Stimulated activated CD4-positive, alpha-beta T cell treated with anti-CD3 and anti-CD28 coated beads, TNF-alpha, amount 100 ng/mL, for 4 hours (primary cell): ENCODE results near the gene DENND1A.

Experiments used
- DNase-seq, 3 experiments: peaks; one replicate each; pipeline ENCODE4 v3.0.0-alpha.2; 2020; ENCODE audit warnings: low read depth in 3 of 3

DENND1A gene

GRCh38 chr9:123684393-123685149, 245.4 kb downstream of the DENND1A start:
- DNase-seq = no peak

GRCh38 chr9:123682746-123683145, 247.2 kb downstream of the DENND1A start:
- DNase-seq = no peak

GRCh38 chr9:123680352-123680751, 249.6 kb downstream of the DENND1A start:
- no peak for DNase-seq

- DNase-seq = no peak
These were observed 250.5 kb downstream of the DENND1A start for GRCh38 chr9:123679330-123679987.

DNA sequence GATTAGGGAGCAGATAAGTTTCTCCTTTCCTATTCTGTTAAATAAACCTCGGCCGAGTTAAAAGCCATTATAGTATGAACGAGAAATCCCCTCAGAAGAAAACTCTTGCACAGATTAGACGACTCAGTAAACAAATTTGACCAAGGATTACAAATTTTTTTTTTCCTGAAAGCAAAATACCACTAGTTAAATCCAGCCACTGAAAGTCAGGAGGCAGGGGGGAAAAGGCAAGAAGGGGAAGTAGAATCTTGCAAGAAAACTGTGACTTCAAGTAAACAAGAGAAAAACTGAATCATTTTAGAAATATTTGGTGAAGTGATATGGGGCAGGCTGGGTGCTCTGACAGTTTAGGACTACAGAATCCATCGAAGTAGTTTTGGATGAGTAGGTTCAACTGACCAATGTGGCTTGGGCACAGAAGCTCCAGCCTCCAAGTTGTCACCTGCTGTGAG, 251.0 kb downstream of the DENND1A start:
- DNase-seq = no peak

DNA sequence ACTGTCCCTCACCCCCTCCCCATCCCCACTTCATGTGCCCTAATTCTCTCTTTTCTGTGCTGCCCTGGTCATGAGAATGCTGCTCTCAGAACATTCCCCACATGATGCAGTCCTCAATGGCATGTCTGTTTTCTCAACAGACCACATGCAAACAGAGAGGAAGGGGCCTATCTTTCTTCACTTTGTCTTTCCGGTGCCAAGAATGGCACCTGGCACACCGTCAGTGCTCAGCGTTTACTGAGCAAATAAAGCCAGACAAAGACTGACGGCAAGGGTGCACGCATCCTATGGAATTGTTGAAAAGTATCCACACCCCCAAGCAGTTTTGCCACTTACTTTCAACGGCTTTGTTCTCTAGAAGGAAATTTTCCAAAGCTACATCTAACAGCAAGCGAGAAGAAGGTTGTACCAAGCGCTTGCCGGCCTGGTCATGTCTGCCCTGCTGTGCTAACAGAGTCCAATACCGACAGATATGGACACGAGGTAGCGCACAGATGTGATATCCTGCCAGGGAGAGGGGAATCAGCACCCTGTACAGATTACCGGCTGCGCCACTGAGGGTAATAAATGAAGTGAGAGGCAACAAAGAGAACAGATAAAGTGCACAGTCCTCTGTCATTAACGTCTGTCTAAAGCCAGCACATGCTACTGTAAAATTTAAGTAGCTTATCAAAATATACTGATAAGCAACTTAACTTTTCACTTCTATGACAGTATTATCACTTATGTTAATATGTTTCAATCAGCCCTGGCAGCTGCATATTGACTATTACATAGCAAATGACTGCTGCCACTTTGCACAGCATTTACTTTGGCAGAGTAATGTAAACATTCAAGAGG, 251.7 kb downstream of the DENND1A start:
- no peak for DNase-seq

DNA sequence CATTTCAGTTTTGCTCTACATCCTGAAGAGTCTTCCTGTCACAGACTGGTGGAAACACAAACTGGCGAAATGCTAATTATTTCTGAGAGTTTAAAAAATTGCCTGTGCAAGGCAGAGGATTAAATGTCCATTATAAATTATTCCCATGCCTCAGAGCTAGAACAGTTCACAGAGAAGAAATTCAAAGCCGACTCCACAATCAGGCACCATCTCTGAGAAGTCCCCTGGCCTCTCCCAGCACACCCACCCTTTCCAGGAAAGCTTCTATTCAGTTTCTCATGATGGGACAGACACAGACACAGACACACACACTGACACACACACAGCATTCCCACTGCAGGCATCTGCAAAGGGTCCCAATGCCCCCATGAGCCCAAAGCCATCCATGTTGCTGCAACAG, 253.1 kb downstream of the DENND1A start:
- DNase-seq = no peak

GRCh38 chr9:123669346-123669745, 260.6 kb downstream of the DENND1A start:
- DNase-seq = no peak

DNA sequence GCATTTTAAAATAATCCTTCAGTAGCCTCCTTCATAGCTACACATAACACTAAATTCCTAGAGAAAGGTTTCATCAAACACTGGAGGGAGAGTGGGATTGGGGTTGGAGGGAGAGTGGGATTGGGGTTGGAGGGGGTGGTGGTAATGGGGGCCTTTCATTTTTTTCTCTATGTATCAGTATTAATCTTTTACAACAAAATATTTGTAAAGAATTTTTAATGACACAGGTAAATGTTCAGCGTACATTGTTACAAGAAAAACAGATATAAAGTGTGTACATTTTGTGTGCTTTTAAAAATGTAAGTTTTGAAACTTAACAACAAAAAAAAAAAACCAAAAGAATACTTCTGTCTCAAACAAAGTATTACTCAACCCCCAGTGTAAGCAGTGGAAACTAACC, 266.4 kb downstream of the DENND1A start:
- DNase-seq = no peak

- DNase-seq = no peak
These were observed 267.7 kb downstream of the DENND1A start for GRCh38 chr9:123662057-123662776.

GRCh38 chr9:123660691-123661466, 269.0 kb downstream of the DENND1A start:
- no peak for DNase-seq

DNA sequence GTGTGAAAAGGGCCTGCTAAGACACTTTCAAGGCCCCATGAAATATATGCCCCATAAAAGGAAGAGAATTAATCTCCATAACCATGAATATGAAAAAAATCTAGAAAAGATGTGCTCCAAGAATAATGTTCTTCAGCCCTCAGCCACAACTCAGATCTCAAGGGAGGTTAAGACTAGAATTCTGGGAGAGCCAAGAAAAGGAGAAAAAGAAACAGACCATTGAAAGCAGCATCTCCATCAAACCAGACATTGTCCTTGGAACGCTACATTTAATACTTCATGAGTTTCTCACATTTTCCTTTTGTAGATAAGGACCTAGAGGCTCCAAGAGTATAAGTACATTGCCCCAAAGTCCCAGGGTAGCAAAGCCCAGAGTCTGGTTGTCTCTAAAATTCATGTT, 270.6 kb downstream of the DENND1A start:
- no peak for DNase-seq

DNA sequence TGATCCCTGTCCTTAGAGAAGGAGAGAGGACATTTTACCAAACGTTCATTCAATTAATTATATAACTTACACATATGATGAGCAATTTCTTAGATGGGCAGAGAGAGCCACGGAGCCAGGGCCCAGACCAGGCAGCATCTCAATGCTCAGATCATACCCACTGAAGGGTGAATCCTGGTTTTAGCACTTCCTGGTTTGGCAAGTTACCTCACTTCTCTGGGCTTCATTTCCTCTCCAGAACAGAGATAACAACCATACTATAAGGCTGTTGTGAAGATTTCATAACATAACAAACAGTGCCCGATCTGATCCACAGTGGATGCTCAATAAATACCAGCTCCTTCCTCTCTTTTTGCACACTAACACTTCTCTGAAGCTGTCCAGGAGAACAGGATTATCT, 271.1 kb downstream of the DENND1A start:
- DNase-seq = no peak

- no peak for DNase-seq
These were observed 272.0 kb downstream of the DENND1A start for GRCh38 chr9:123657941-123658340.

GRCh38 chr9:123657099-123657498, 272.8 kb downstream of the DENND1A start:
- no peak for DNase-seq

DNA sequence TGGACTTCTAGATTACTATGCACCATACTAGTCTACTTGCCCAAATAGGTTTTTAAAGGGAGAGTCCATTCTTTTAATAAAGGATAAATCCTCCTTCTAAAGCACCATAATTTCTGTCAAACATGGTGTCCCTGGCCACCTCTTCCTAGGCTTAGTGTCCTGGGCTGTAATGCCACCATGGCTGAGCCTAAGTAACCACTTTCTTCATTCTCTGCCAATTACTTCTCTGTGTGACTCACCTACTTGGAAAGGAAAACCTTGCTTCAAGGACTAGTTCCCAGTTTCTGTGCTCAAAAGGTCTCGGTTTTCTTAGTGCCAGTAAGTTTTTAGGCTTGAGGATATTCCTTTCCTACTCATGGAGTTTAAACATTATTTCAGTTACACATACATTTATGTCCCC, 273.4 kb downstream of the DENND1A start:
- DNase-seq = no peak

- DNase-seq = no peak
These were observed 274.1 kb downstream of the DENND1A start for GRCh38 chr9:123655681-123656423.

DNA sequence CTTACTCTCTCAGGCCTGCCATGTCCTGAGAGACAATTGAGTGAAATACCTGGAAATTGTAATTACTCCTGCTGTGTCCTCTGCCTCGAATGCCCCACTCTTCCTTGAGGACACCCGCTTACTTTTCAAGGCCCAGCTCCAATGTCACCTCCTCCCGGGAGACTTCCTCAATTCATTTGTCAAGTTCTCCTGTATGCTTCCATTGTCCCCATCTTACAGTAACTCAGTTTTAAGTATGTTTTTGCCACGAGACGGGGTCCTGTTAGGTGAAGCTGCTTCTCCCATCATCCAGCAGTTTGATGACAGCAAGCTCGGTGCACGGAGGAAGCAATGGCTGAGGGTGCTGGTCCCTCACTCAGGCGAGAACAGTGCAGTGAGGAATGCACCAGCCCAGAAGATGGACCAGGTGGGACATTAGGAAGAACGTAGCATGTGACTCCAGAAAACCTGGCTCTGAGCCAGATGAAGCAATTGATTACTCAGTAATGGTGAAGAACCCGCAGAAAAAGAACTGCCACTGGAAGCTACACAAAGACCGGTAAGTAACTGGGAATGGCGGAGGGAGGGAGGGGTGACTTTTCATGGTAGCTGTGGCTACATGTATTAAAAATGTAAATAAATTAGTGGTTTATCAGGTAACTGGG, 274.8 kb downstream of the DENND1A start:
- DNase-seq = no peak

DNA sequence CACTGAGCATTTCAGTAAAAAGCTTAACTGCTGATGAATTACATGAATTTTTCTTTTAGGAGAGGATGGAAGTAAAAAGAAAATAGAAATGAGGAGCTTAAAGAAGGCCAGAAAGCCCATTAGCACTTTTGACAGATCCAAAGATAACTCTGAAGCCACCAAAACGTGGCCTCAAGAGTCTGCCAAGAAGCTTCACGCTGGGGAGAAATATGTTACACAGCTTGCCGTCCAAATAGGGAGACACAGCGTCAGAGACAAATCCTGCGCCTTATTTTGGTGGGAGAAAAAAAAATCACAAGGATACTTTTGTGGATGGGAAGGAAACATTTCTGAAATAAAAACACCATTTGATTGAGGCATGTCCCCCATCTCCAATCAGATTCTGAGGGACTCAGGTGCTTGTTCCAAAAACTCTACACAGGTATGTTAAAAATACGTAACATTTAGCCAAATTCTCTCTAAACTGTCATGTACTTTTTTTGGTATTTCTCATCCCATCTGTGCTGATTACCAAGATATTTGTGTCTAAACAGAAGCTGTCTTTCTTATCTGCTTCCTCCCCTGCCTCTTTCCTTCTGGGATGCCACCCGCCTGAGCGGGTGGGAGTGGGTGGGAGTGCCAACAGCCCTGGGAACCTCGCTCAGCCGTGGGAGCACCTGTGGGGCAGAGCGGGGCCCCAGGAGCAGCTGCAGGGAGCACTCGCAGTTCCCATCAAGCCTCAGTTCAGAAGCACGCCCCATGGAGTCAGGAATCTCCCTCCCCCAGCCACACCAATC, 275.5 kb downstream of the DENND1A start:
- DNase-seq = no peak
